Right ventricle myocardium superior (tissue), 1 donor: Measurements from ENCODE around the gene IFIT3. TPM values are rescaled to one million over a fixed set of nuclear protein-coding genes. Genes with fewer than 3 reads are reported as not detected.
"Not testable (repeated sequence)": the region's sequence is repeated elsewhere in the genome, so short reads cannot be mapped to it uniquely, and the experiment has no call there.

Experiments used
- ATAC-seq: fragments of 200-7000 bp; cut with Tn5 transposase; one replicate; pipeline ENCODE4 v1.9.1; 2020; ENCODE audit warnings: mild to moderate bottlenecking; ENCODE audit not compliant: poor library complexity
- DNase-seq: peaks from one replicate; pipeline ENCODE4 v3.0.0-alpha.2; 2020
- intact Hi-C: fragments of 100-400 bp; cut with DNase I; formaldehyde crosslinking; loops from one replicate; pipeline ENCODE4 v1.11.2; 2022
- total RNA-seq: library from RNA; stranded (reverse); fragmentation: NEBNext Ultra II Directional; extraction: Animal tissue kit (Norgen Biotek cat#: 25700); gene quantifications from one replicate; pipeline ENCODE4 v1.2.1, GENCODE V29; 2021
- donor health status: DM: no; HTN: yes; CAD: no; lungs with severe emphysema.

Gene IFIT3
- total RNA-seq, 1 donor from 2014 or later, result 5.9 TPM

- DNase-seq (no peak), ATAC-seq (no peak)
- intact Hi-C loops, result no loop called here
These were observed 20.7 kb downstream of the IFIT3 start for GRCh38 chr10:89348481-89348880.

- no peak for DNase-seq
- no peak for ATAC-seq
- intact Hi-C loops, result no loop called here
These were observed 21.2 kb downstream of the IFIT3 start for GRCh38 chr10:89348975-89349374.

- DNase-seq (peak; percentile 70), ATAC-seq (peak; percentile 62)
- intact Hi-C loops, result not testable (repeated sequence)
These were observed 23.0 kb downstream of the IFIT3 start for GRCh38 chr10:89350631-89351315.

GRCh38 chr10:89351412-89351779, 23.6 kb downstream of the IFIT3 start:
- intact Hi-C loops, result no loop called here
- DNase-seq (no peak), ATAC-seq (peak; percentile 28)

- ATAC-seq (peak; percentile 78), DNase-seq (no peak)
- intact Hi-C loops, result no loop called here
These were observed 24.2 kb downstream of the IFIT3 start for GRCh38 chr10:89351780-89352597.

GRCh38 chr10:89352802-89353201, 25.0 kb downstream of the IFIT3 start:
- intact Hi-C loops, result no loop called here
- ATAC-seq, result no peak
- DNase-seq, result no peak

GRCh38 chr10:89355394-89355931, 27.7 kb downstream of the IFIT3 start:
- intact Hi-C loops, result no loop called here
- no peak for DNase-seq
- no peak for ATAC-seq

GRCh38 chr10:89357096-89357495, 29.3 kb downstream of the IFIT3 start:
- no peak for ATAC-seq
- intact Hi-C loops, result no loop called here

GRCh38 chr10:89357975-89358374, 30.2 kb downstream of the IFIT3 start:
- intact Hi-C loops, result no loop called here
- DNase-seq (no peak), ATAC-seq (no peak)

More at GRCh38 chr10:89357096-89357495, 29.3 kb downstream of the IFIT3 start:
- DNase-seq, result no peak

- ATAC-seq, result no peak
- intact Hi-C loops, result no loop called here
- DNase-seq, result no peak
These were observed 32.4 kb downstream of the IFIT3 start for GRCh38 chr10:89360157-89360556.

- DNase-seq (no peak), ATAC-seq (no peak)
- intact Hi-C loops, result no loop called here
These were observed 35.1 kb downstream of the IFIT3 start for GRCh38 chr10:89362929-89363328.

GRCh38 chr10:89363729-89364442, 36.1 kb downstream of the IFIT3 start:
- ATAC-seq, result no peak
- intact Hi-C loops, result no loop called here
- no peak for DNase-seq

GRCh38 chr10:89364531-89364930, 36.7 kb downstream of the IFIT3 start:
- DNase-seq, result no peak
- no peak for ATAC-seq
- intact Hi-C loops, result no loop called here

- no peak for ATAC-seq
These were observed 39.7 kb downstream of the IFIT3 start for GRCh38 chr10:89367529-89367928.

GRCh38 chr10:89368129-89368528, 40.3 kb downstream of the IFIT3 start:
- intact Hi-C loops, result no loop called here
- ATAC-seq (no peak), DNase-seq (no peak)

More at GRCh38 chr10:89367529-89367928, 39.7 kb downstream of the IFIT3 start:
- intact Hi-C loops, result no loop called here
- no peak for DNase-seq

- DNase-seq (no peak), ATAC-seq (no peak)
- intact Hi-C loops, result no loop called here
These were observed 41.6 kb downstream of the IFIT3 start for GRCh38 chr10:89369156-89370105.

GRCh38 chr10:89371079-89371478, 43.3 kb downstream of the IFIT3 start:
- ATAC-seq (no peak), DNase-seq (no peak)
- intact Hi-C loops, result no loop called here

GRCh38 chr10:89371987-89372386, 44.2 kb downstream of the IFIT3 start:
- no peak for ATAC-seq
- no peak for DNase-seq
- intact Hi-C loops, result no loop called here
